ENCODE results near the gene ADCY5.

The ADCY5 gene

DNA sequence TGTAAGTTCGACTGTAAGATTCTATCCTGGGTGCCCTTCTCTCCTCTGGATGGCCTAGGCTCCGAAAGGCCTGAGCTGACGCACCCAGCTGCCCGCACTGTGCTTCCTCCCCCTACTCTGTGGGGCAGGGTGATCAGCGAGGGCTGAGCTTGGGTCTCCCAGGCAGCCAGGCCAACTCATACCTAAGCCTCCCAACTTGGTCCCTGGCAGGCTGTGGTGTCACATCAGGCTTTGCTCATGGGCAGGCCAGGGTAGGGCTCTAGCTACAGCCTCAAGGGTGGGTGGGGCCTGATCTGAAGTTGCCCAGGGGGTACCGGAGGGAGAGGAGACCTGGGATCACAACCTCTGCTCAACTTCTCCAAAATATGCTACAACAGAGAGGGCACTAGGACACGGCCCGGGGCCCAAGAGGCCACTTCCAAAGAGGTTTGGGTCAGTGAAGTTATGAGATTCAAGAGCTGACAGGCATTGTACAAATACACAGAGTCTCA, 123.1 kb downstream of the ADCY5 start:
- DNase-seq (ENCODE audit: low spot score) = no peak

DNA sequence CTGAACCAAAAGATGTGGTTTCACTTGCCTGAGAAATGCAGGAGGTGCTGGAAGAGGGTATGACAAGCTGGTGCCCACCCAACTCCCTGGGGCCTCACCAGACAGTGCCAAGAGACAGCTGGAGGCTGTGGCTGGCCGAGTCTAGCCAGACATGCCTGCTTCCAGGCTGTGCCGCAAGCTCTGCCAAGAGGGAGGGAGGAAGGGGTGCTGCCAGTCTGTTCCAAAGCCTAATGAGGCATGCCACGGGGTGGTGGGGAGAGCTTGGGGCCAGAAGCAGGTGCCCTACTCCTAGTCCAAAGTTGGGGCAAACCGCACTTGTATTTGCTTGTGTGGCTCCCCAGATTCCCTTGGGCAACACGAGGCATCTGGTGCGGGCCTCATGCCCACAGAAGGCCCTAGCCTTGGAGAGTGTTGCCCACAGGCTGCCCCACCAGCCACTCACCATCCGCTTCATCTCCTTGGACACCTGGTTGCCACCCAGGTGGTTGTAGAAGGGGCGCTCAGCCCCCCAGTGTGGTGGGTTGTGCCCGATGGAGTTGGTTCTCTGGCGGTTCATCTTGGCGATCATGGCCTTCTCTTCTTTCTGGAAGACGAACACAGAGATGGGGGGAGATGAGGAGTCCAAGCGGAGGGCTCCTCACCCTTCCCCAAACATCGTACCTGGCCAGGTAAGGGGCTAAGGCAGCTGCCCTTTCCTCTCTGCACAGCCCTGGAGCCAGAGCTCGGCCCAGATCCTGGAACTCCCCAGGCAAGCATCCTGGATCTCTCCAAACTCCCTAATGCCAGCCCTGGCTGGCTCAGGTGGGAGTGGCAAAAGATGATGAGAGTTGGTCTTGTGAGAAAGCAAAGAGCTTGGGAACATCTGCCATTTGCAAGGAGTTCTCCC, 123.8 kb downstream of the ADCY5 start:
- DNase-seq (ENCODE audit: low spot score) = no peak

DNA sequence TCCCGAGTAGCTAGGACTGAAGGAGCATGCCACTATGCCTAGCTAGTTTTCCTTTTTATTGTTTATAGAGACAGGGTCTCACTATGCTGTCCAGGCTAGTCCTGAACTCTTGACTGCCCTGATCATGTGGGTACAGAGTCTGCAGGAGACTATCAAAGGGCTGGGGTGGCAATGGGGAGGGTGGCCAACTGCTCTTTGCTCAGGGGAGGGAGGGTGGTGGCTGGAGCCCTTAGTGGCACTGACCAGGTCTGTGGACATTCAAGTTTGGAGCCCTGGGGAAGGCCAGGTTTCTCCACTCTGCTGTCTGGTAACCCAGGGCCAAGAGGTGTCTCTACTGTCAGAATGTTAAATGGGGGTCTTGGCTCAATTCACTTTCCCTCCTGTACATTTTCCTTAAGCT, 125.1 kb downstream of the ADCY5 start:
- DNase-seq (ENCODE audit: low spot score) = no peak

DNA sequence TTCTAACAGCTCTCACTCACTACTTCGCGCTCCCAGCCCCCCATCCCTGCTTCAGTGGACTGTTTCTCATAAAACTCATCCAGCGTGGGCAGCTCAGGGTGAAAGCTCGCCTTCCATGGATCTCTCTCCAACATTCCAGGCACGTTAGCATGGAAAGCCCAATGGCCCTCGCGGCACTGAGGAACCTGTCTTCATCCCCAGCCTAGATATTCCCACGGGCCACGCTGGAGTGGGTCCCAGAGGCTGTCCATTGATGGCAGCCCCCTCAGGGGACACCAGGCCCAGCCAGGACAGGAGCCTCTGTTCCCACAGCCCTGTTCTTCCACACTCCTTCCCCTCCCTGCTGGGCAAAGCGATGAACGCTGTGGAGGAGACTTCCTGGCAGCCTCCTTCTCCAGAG, 126.0 kb downstream of the ADCY5 start:
- no peak for DNase-seq (ENCODE audit: low spot score)

DNA sequence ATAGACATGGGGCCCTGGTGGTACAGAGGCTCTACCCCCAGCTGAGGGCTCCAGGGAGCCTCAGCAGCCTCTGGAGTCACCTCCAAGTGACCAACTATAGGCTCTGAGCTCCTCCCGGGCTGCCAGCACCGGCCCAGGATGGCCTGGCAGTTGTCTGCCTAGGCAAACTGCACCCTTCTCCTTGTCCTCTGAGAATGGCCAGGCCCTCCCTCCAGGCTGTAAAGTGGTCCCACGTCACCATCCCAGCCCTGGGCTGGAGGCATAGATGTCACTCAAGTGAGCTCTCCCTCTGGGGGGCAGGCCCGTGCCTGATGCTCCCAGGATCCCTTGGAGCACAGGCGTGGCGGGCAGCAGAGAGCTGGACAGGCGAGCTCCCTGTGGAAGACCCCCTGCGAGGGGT, 127.1 kb downstream of the ADCY5 start:
- no peak for DNase-seq (ENCODE audit: low spot score)

DNA sequence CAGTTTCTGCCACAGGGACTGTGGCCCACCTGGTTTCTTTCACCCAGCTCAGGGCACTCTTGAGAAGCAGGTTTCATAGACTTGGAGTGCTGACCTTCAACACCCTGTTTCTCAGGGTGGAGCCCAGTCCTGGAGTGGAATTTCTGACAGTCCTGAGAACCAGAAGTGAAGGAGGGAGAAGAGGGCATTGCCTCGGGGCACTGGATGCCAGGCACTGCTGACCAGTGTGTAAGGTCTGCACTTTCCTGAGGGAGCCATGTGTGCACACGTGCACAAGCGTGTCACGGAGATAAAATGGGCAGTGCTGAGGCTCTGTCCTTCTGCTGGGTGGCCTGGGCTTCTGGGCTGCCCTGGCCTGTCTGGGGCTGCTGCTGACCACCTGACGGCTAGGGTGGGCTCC, 128.7 kb downstream of the ADCY5 start:
- DNase-seq (ENCODE audit: low spot score) = no peak

DNA sequence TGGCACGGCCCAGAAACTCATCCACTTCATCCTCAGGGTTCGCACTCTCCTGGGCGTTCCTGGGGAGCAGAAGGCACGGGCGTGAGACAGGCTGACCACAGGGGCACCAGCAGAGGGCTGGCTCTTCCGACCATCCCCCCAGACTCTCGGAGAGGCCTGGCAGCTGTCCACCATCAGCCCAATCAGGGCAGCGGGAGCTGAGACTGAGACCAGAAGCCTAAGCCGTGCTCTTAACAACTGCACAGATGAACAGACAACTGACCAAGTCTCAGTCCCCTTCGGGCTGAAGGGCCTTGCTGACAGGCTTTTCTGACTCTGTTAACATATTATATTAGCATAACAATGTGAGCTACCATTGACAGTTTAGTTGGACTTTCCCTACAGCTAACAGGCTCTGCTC, 129.1 kb downstream of the ADCY5 start:
- DNase-seq (ENCODE audit: low spot score) = no peak

DNA sequence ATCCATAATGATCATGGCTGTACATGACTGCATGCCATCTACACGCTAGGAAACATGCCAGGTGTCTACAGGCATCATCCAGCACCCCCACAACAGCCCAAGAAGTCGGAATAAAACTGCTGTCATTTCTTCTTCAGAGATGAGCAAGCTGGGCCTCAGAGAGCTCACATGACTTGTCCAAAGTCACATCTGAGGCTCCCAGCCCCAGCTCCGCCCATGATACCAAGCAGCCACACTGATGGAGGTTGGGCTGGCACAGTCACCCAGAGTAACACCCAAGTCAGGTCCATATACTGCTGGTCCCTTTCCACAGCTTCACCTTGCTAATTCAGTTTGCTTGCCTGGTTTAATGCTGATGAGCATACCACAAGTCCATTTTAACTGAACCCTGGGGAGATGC, 130.5 kb downstream of the ADCY5 start:
- DNase-seq (ENCODE audit: low spot score) = no peak

DNA sequence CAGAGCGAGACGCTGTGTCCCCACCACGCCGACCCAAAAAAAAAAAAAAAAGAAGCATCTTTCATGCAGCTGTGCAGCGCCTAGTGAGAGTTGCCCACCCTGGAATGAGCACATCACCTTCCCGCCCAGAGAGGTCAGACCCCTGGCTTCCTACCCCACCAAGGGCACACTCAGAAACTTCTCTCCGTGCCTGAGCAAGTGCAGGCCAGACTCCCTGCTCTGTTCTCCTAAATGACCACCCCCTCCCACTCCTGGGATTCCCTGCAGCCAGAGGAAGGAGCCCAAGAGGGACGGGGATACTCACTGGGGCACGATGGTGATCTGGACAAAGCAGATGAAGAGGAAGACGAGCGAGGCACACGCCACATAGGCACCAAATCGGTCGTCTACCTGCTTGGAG, 131.2 kb downstream of the ADCY5 start:
- DNase-seq (ENCODE audit: low spot score) = no peak

DNA sequence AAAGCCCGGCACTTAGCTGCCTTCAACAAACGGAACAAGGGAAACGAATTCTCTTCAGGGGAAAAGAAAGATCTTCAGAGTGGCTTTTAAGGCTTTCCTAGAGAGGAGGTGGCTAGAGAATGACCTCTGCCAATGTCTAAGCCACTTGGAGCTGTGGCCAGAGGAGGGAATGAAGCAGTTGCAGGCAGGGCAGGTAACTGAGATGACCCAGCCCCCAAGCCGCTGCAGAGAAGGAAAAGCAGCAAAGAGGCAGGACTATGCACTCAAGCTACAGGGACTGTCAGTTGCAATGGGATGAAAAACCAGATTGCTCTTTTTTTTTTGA, 133.7 kb downstream of the ADCY5 start:
- no peak for DNase-seq (ENCODE audit: low spot score)

DNA sequence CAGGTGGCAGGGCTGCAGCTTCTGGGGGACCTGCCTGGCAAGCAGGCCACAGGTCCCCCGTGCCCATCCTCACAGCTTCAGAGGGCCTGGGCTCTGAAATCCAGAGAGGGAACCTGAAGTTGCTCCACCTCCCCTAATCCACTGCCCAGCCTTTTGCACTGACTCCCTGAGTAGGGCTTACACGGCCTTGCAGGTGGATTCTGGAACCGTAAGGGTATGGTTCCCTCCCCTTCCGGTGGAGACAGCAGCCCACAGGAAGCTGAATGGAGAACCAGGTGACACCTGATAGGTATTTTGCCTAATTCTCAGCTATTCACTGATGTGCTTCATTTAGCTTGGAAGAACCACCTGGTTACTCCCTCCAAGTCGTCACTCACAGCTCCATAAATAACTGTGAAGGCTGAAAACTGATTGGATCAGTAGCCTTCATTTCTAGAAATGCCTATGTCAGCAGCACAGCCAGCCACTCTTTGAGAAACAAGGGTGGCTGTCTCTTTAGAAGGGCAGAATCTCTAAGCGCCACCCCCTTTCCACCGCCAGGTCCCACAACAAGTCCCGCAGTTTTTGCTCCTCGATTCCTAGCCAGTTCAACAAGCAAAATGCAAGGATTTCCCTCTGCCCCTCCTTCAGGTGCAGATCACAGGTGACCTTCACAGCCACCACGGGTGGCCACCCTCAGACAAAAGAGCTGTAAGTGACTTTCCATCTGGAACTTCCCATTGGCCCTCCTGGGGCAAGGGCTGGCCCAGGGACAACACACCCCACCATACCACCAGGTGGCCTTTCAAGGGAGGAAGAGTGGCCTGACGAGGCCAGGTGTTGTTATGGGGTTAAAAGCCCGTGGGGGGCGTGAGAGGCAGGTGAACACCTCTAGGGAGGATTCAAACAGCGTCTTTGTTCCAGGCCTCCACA, 134.3 kb downstream of the ADCY5 start:
- no peak for DNase-seq (ENCODE audit: low spot score)

DNA sequence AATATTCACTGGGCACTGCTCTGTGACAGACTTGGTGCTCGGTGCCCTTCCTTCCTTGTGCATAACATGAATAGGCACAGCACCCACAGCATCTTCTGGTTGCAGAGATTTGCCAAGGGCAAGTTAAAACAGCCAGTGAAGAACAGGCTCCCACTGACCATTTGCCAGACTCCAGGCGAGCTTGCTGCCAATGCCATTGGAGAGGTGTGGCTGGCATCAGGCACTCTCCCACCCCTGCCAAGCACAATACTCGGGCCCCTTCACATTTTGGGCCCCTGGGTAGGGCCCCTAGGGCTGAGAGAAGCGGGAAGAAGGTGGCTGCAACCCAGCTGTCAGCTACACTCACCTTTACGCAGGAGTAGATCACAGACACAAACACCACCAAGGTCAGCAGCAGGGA, 135.0 kb downstream of the ADCY5 start:
- no peak for DNase-seq (ENCODE audit: low spot score)

DNA sequence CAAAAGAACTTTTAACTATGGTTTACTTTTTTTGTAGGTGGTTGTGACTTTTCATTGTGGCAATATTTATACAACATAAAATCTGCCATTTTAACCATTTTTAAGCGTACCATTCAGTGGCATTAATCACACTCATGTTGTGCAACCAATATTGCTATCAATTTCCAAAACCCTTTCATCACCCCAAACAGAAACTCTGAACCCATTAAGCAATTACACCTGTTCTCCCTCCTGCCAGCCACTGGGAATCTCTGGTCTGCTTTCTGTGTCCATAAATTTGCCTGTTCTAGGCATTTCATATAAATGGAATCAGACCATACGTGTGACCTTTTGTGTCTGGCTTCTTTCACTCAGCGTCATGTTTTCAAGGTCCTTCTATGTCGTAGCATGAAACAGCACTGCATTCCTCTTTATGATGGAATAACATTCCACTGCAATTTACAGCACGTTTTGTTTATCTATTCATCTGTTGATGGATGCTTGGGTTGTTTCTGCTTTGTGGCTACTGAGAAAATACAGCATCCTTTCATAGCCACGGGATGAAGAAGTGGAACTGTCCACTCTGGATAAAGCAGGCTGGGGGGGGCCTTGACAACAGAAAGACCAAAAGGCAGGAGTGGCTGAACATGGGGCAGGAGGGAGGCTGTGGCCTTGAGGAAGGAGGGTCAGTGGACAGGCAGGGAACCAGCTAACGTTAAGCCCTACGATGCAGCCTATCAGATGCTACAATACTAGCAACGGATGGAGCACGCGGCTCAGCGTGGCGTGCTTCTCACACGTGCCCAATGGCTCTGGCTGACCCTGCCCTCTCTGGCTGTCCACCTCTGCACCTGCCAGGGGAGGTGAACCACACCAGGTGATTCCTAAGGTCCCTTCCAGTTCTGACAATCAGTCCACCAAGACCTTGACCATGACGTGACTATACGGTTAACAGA, 136.3 kb downstream of the ADCY5 start:
- DNase-seq (ENCODE audit: low spot score) = no peak

DNA sequence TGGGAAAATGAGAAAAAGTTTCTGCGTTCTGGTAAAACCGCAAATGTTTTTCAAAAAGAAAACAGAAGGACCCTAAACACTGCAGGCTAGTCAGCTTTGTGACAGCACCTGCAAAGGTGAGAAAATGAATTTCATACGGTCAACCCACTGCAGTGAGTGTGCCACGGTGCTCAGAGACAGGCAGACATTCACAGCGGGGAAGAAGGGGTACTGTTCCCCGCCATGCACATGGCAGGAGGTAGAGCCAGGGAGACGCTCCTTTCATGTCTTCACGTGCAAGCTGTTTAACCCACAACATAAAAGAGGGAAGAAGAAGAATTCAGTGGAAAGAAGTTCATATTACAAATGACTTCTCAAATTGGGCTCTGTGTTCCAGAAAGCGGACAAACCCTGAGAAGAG, 137.7 kb downstream of the ADCY5 start:
- DNase-seq (ENCODE audit: low spot score) = no peak

DNA sequence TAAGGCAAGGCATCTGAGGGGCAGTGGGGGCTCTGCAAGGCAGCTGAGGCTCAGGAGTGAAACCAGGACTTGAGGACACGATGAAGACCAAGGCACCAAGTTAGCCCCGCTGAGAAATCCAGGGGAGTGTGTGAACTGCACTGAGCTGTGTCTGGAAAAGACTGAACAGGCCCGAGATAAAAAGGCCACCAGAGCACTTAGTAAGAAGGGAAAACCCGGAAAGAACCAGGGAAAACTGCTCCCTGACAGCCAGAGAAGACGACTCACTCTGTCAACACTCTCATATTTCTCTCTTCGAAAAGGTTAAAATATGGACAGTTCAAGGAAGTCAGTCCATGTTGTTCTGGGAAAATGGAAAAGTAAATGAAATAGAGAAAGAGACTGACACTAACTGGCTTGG, 138.1 kb downstream of the ADCY5 start:
- no peak for DNase-seq (ENCODE audit: low spot score)

DNA sequence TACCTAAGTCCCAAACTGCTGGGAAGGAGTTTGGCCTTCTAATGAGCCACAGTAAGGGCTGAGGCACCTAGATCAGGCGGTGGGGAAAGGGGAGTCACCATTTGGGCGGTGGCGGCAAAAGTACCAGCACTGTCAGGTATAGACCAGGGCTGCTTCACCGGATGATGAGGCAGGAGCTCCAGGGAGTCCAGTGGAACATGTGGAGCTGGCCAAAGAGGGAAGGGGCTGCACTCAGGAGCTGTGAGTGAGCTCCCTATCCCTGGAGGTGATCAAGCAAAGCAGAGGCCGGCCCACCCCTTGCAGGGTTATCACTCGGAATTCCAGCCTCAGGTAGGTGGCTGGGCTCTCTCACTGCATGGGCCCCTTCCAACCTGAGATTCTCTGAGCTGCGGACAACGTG, 138.7 kb downstream of the ADCY5 start:
- DNase-seq (ENCODE audit: low spot score) = no peak

DNA sequence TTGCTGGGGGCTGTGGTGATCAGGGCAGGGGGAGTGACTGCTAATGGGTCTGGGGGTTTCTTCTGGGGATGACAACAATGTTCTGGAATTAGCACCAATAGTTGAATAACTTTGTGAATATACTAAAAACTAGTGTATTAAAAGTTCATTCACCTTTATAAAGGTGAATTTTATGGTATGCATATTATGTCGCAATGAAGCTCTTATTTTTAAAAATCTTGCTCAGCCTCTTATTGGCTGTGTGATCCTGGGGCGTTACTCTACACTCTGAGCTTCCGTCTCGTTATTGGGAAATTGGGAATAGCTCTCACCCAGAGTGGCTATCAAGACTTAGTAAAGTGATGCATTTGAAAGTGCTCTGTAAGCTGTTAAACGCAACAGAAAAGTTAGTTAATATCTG, 141.8 kb downstream of the ADCY5 start:
- no peak for DNase-seq (ENCODE audit: low spot score)

DNA sequence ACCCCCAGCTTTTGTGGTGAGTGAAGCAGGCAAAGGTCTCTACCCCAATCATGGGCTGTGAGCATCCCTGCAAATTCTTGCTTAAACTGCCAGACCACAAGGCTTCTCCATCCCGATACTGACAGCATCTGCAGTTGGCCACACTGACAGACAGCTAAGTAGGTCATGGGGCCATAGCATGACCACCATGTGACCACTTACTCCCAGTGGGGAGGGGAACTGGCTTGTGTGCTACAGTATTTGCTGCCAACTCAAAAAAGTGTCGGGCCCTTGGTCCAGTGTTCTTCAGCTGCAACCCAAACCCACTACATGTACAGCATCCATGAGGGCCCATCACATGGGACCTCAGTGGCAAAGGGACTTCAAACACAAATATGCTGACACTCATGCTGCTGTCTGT, 143.7 kb downstream of the ADCY5 start:
- DNase-seq (ENCODE audit: low spot score) = no peak

DNA sequence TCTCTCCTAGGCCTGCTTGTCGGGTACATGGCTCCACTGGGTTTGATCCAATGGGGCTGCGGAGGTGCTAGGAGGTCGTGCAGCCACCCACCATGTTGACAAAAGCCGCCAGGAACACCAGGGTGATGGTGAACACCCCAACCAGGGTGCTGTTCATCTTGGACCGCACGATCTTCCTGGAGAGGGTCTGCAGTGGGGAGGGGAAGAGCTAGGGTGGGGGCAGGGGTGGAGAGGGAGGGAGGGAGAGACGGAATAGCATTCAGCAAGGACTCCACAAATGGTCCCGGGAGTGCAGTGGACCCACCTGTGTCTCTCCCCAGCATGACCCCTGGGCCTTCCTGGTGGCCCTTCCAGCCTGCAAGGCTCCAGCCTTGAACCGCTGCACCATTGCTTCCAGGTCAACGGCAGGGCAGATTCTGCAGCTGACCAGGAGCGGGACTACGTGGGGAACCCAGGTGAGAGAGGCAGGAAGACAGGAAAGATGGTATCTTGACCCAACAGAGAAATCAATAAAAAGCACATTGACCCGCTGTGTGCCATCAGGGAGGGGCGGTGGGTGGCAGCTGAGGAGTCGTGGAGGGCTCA, 144.8 kb downstream of the ADCY5 start:
- DNase-seq (ENCODE audit: low spot score) = no peak

DNA sequence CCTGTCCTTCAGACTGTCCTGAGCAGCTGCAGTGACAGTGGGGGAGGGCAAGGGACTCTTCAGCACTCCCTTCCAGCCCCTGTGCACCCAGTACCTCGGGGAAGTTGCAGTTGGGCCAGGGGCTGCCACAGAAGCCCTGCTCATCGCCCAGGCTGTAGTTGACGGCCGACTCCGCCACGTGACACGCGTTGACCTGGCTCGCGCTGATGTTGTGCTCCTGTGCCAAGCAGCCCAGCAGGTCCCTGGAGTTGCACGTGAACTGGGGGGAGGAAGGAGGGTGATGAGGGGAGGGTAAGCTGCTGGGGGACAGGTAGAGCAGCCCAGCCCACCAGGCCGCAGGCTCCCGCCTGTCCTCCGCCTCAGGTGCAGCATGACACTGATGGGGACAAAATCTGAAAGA, 145.9 kb downstream of the ADCY5 start:
- DNase-seq (ENCODE audit: low spot score) = no peak

DNA sequence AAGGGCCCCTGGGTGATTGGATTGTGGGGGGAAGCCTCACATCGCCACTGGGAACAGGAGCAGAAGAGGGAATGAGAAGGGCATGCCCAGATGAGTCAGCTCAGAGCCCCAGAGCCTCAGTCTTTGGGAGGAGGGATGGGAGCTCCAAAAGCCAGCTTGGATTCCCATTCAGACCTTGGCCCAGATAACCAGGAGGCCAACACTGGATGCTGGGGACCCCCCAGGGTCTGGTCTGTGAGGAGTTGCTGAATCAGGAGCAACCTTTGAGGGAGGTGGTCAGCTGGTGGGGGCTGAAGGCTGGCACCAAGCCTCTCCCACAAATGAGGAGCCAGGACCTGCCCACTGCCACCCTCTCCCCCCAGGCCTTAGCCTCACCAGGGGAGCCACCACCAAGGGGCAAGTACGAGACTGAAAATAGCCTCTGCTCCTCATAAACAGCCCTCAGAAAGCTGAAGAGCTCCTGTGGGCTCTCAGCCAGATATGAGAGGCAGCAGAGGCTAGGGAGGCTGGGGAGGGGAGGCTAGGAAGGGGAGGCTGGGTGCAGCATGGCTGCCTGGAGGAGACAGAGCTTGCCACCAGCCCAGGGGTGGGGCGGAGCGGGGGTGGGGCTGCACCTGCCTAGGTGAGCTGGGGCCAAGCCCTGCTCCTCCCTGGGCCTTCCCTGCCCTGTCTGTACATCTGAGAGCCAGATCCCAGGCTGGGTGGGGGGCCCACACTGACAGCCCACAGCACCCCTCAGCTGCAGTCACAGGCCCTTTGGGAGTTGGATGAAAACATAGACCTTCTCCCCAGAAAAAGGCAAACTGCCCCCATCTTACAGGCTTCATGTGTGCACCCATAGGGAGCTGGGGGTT, 147.3 kb downstream of the ADCY5 start:
- DNase-seq (ENCODE audit: low spot score) = peak; percentile 36
